ENCODE measurements around the gene SPTBN5. TPM values are rescaled to one million over a fixed set of nuclear protein-coding genes. Genes with fewer than 3 reads are reported as not detected.
A peak's percentile ranks its signal among the peaks of the same experiment; 100 is the strongest.

The SPTBN5 gene
- total RNA-seq, 6 experiments from 2014 or later = 0.16 to 0.34 (median 0.24) TPM

- no peaks in the 10 kb centered on the region for H3K9me3 Mint-ChIP-seq
- no peak overlapping the region for H3K27ac Mint-ChIP-seq
- no peaks in the 10 kb centered on the region for H3K36me3 Mint-ChIP-seq (ENCODE audit: low read depth)
- no peaks in the 10 kb centered on the region for H3K4me1 Mint-ChIP-seq (ENCODE audit: low read depth)
- H3K4me3 Mint-ChIP-seq = no peak overlapping the region
- H3K27me3 Mint-ChIP-seq (ENCODE audit: insufficient read depth) = peaks cover 12% of the 10 kb centered on the region
- no peak for DNase-seq
- no peak for TF ChIP-seq CTCF (IDR thresholded peaks at IDR 0.05)
Measured at GRCh38 chr15:41879321-41879845, 14.5 kb downstream of the SPTBN5 start.

GRCh38 chr15:41878355-41878699 lies 15.5 kb downstream of the SPTBN5 start:
- TF ChIP-seq CTCF (IDR thresholded peaks at IDR 0.05) = no peak
- H3K4me3 Mint-ChIP-seq = no peak overlapping the region
- no peak overlapping the region for H3K27ac Mint-ChIP-seq
- no peaks in the 10 kb centered on the region for H3K36me3 Mint-ChIP-seq (ENCODE audit: low read depth)
- DNase-seq = no peak
- H3K9me3 Mint-ChIP-seq = no peaks in the 10 kb centered on the region
- H3K27me3 Mint-ChIP-seq (ENCODE audit: insufficient read depth) = peaks cover 15% of the 10 kb centered on the region
- no peaks in the 10 kb centered on the region for H3K4me1 Mint-ChIP-seq (ENCODE audit: low read depth)

GRCh38 chr15:41877631-41878354 lies 16.1 kb downstream of the SPTBN5 start:
- Mint-ChIP-seq H3K36me3 (ENCODE audit: low read depth) (no peaks in the 10 kb centered on the region), H3K27ac (no peak overlapping the region), H3K4me1 (ENCODE audit: low read depth) (no peaks in the 10 kb centered on the region), H3K9me3 (no peaks in the 10 kb centered on the region), H3K4me3 (no peak overlapping the region), H3K27me3 (ENCODE audit: insufficient read depth) (peaks cover 18% of the 10 kb centered on the region)
- no peak for DNase-seq
- TF ChIP-seq CTCF (IDR thresholded peaks at IDR 0.05) = 0 out of 2 replicates have a peak, but pooled peaks have one; percentile 6

GRCh38 chr15:41876689-41877088 lies 17.2 kb downstream of the SPTBN5 start:
- no peaks in the 10 kb centered on the region for H3K4me1 Mint-ChIP-seq (ENCODE audit: low read depth)
- no peaks in the 10 kb centered on the region for H3K9me3 Mint-ChIP-seq
- no peak for TF ChIP-seq CTCF (IDR thresholded peaks at IDR 0.05)
- no peaks in the 10 kb centered on the region for H3K36me3 Mint-ChIP-seq (ENCODE audit: low read depth)
- peaks cover 19% of the 10 kb centered on the region for H3K27me3 Mint-ChIP-seq (ENCODE audit: insufficient read depth)
- H3K27ac Mint-ChIP-seq = no peak overlapping the region
- no peak for DNase-seq
- H3K4me3 Mint-ChIP-seq = no peak overlapping the region

- H3K9me3 Mint-ChIP-seq = no peaks in the 10 kb centered on the region
- H3K36me3 Mint-ChIP-seq (ENCODE audit: low read depth) = no peaks in the 10 kb centered on the region
- TF ChIP-seq CTCF (IDR thresholded peaks at IDR 0.05) = no peak
- no peak overlapping the region for H3K27ac Mint-ChIP-seq
- peaks cover 4% of the 10 kb centered on the region for H3K4me1 Mint-ChIP-seq (ENCODE audit: low read depth)
- peaks cover 17% of the 10 kb centered on the region for H3K27me3 Mint-ChIP-seq (ENCODE audit: insufficient read depth)
- no peak for DNase-seq
- no peak overlapping the region for H3K4me3 Mint-ChIP-seq
Measured at GRCh38 chr15:41876007-41876406, 17.8 kb downstream of the SPTBN5 start.
